ENCODE measurements around the gene SMAD6. TPM values are rescaled to one million over a fixed set of nuclear protein-coding genes. Genes with fewer than 3 reads are reported as not detected.

Gene SMAD6
- 10 to 100 TPM in 4 of 9 donors, 1 to 10 TPM in 5; 4.0 to 31.9 (median 8.2) TPM for total RNA-seq
- 1 to 10 TPM; 1.9 to 7.0 (median 2.7) TPM for polyA plus RNA-seq
- long read RNA-seq, donor 1, result 0 reads
- long read RNA-seq, donor 2, result 0 reads
- long read RNA-seq, donor 3, full-length matches to known transcripts, result 1 of 1 reads
- long read RNA-seq, donor 3, partial matches to known transcripts, result 0 of 1 reads
- long read RNA-seq, donor 3, other reads (novel, unspliced or antisense), result 0 of 1 reads
- long read RNA-seq, donor 4, partial matches to known transcripts, result 0 of 1 reads
- long read RNA-seq, donor 4, other reads (novel, unspliced or antisense), result 1 of 1 reads
- long read RNA-seq, donor 5, transcript SMAD6-201 (4 exons, 3,835 nt), result major isoform, 26 of 36 reads
- long read RNA-seq, donor 5, partial matches to known transcripts, result 1 of 36 reads
- long read RNA-seq, donor 5, other reads (novel, unspliced or antisense), result 9 of 36 reads
- long read RNA-seq, donor 6, result 0 reads
- long read RNA-seq, donor 7, full-length matches to known transcripts, result 1 of 1 reads
- long read RNA-seq, donor 7, partial matches to known transcripts, result 0 of 1 reads
- long read RNA-seq, donor 7, other reads (novel, unspliced or antisense), result 0 of 1 reads
- long read RNA-seq, donor 8, full-length matches to known transcripts, result 6 of 6 reads
- long read RNA-seq, donor 8, partial matches to known transcripts, result 0 of 6 reads
- long read RNA-seq, donor 8, other reads (novel, unspliced or antisense), result 0 of 6 reads
- long read RNA-seq, donor 9, result 0 reads
- long read RNA-seq, donor 10, result 0 reads

DNA sequence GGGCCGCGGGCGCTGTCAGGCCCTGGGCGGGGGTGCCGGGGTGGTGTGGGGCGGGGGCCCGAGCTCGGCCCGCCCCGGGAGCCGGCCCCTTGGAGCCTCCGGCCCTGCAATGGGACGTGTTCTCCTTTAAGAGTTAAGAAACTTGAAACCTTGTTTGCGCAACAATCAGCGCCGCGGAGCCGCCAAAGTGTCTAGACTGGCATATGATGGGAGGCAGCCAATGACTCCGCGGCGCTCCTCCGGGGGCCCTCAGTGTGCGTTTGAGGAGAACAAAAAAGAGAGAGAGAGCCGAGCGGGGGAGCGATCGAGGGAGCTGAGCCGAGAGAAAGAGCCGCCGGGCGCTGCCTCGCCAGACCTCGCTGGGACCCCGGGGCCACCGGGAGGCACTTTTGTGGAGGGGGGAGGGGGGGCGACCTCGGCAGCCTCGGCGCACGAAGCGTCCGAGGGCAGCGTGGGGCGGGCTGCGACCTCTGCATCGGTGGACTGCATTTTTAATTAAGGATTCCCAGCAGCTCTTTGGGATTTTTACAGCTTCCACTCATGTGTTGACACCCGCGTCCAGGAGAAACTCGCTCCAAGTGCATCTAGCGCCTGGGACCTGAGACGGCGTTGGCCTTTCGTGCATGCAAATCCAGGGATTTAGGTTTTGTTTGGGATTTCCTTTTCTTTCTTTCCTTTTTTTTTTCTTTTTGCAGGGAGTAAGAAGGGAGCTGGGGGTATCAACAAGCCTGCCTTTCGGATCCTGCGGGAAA is at the start of gene SMAD6:
SMAD6 (plus strand) TSS at position 202 of the 752 bp plus-strand sequence. CDS start 1,023 bp downstream, outside the sequence.
- peak within 1 kb of the TSS in 3 of 4 donors; percentile 58 to 86 (median 67) for H3K4me3 ChIP-seq
- DNase-seq, result peak; percentile 88 to 97 (median 95)
- TF ChIP-seq POLR2A (IDR thresholded peaks at IDR 0.05), result peak in 1 of 2 donors; percentile 59
- TF ChIP-seq, protein P1, sequence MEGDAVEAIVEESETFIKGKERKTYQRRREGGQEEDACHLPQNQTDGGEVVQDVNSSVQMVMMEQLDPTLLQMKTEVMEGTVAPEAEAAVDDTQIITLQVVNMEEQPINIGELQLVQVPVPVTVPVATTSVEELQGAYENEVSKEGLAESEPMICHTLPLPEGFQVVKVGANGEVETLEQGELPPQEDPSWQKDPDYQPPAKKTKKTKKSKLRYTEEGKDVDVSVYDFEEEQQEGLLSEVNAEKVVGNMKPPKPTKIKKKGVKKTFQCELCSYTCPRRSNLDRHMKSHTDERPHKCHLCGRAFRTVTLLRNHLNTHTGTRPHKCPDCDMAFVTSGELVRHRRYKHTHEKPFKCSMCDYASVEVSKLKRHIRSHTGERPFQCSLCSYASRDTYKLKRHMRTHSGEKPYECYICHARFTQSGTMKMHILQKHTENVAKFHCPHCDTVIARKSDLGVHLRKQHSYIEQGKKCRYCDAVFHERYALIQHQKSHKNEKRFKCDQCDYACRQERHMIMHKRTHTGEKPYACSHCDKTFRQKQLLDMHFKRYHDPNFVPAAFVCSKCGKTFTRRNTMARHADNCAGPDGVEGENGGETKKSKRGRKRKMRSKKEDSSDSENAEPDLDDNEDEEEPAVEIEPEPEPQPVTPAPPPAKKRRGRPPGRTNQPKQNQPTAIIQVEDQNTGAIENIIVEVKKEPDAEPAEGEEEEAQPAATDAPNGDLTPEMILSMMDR (IDR thresholded peaks at IDR 0.05), result no peak
- H3K27ac ChIP-seq, result peak within 1 kb of the TSS; percentile 21 to 90 (median 50)
- no peaks in the 10 kb centered on the region for H3K36me3 ChIP-seq (replicated peaks in 1 of 2)
- 0 to 1% (median 1%) methylated on average over 21 to 55 of the region's 55 CpGs for whole genome bisulfite sequencing, 4 donors
- no peaks in the 10 kb centered on the region for H3K27me3 ChIP-seq
- intact Hi-C loops (cut with DNase I), result loop anchor here (10.0 kb wide), 2 partner anchors 143 to 153 kb away; no protein-coding TSS in a partner anchor
- no peaks in the 10 kb centered on the region for H3K9me3 ChIP-seq (replicated peaks in 1 of 3)
- peaks cover 4 to 25% of the 10 kb centered on the region in 2 donors for H3K4me1 ChIP-seq (replicated peaks in 1 of 2)

DNA sequence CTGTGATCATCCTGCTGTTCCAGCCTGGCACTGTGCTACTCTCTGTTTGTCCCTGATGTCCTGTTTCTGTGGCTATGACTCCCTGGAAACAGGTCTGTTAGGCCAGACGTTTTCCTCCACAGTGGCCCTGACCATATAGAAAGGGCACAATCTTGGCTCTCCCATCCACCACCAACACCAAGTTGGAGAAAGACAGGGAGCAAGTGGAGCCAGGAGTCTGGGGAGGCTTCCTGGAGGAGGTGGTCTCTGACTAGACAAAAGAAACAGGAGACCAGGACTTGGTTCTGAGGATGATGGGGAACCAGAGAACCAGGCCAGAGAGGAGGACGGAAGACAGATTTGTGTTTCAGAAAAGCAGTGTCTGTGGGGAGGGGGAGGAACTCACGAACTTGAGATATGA is 49.2 kb upstream of the SMAD6 start:
- Histone ChIP-seq H3K9me3 (replicated peaks in 1 of 3) (no peaks in the 10 kb centered on the region), H3K4me1 (replicated peaks in 1 of 2) (peaks cover 0 to 6% of the 10 kb centered on the region in 2 donors), H3K27ac (no peak overlapping the region), H3K27me3 (no peaks in the 10 kb centered on the region), H3K4me3 (no peak overlapping the region), H3K36me3 (replicated peaks in 1 of 2) (no peaks in the 10 kb centered on the region)
- TF ChIP-seq POLR2A (IDR thresholded peaks at IDR 0.05), result no peak
- TF ChIP-seq, protein P1 (IDR thresholded peaks at IDR 0.05), result no peak
- intact Hi-C loops (cut with DNase I), result no loop called here
- 61 to 80% (median 73%) methylated on average over 3 of the region's 3 CpGs for WGBS, 4 donors
- no peak for DNase-seq

DNA sequence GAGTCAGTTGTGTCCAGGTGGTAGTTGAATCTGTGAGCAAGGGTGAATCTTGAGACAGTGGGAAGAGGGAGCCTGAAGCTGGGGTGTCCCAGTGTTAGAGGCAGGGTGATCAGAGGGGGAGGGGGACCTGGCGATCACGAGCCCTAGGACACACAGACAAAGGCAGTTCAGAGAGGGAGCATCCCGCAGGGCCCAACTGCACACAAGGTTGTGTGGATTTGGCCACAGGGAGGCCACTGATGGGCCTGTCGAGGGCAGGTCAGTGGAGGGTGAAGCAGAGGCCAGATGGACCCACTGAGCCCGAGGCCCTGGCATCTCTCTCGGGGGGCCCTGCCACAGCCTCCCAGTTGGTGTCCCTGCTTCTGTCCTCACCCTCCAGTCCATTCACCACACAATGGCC is 48.6 kb upstream of the SMAD6 start:
- Histone ChIP-seq H3K4me3 (no peak overlapping the region), H3K4me1 (replicated peaks in 1 of 2) (peaks cover 0 to 6% of the 10 kb centered on the region in 2 donors), H3K9me3 (replicated peaks in 1 of 3) (no peaks in the 10 kb centered on the region), H3K27ac (no peak overlapping the region), H3K27me3 (no peaks in the 10 kb centered on the region), H3K36me3 (replicated peaks in 1 of 2) (no peaks in the 10 kb centered on the region)
- DNase-seq, result no peak
- WGBS, 4 donors, result 80 to 89% (median 89%) methylated on average over 3 to 6 of the region's 6 CpGs
- TF ChIP-seq, protein P1 (IDR thresholded peaks at IDR 0.05), result no peak
- no peak for TF ChIP-seq POLR2A (IDR thresholded peaks at IDR 0.05)
- intact Hi-C loops (cut with DNase I), result no loop called here
